G401 (cell line): ENCODE results near the gene CACNA1E. TPM values are rescaled to one million over a fixed set of nuclear protein-coding genes. Genes with fewer than 3 reads are reported as not detected.
A peak's percentile ranks its signal among the peaks of the same experiment; 100 is the strongest.

Experiments used
- DNase-seq: peaks from one replicate; pipeline ENCODE4 v3.0.0-alpha.2; 2015; ENCODE audit warnings: low spot score
- in situ Hi-C: cut with HindIII; loops from 2 replicates; pipeline ENCODE4 v1.10.0; 2016; ENCODE audit warnings: low sequenced_read_pairs, mixed read lengths
- total RNA-seq: library from RNA; depleted of rRNA; stranded (reverse); fragments of >200 nt; shearing (Covaris generic); gene quantifications from 2 replicates; pipeline ENCODE4 v1.2.3, GENCODE V29; 2014

Gene CACNA1E
- total RNA-seq, 1 experiment from 2014 or later: not detected

- in situ Hi-C loops: no loop called here
- DNase-seq: no peak
Measured at GRCh38 chr1:181777812-181778211, 294.5 kb downstream of the CACNA1E start.

- in situ Hi-C loops: no loop called here
- DNase-seq: peak; percentile 84
Measured at GRCh38 chr1:181778640-181779260, 295.4 kb downstream of the CACNA1E start.

GRCh38 chr1:181779343-181779742 is 296.0 kb downstream of the CACNA1E start:
- in situ Hi-C loops: no loop called here
- no peak for DNase-seq

- no peak for DNase-seq
- in situ Hi-C loops: no loop called here
Measured at GRCh38 chr1:181783208-181783607, 299.9 kb downstream of the CACNA1E start.

GRCh38 chr1:181784039-181784683 is 300.8 kb downstream of the CACNA1E start:
- peak; percentile 22 for DNase-seq
- in situ Hi-C loops: no loop called here

GRCh38 chr1:181789395-181789794 is 306.1 kb downstream of the CACNA1E start:
- DNase-seq: peak; percentile 64
- in situ Hi-C loops: no loop called here

GRCh38 chr1:181791721-181792120 is 308.4 kb downstream of the CACNA1E start:
- in situ Hi-C loops: no loop called here
- no peak for DNase-seq

- in situ Hi-C loops: no loop called here
- DNase-seq: no peak
Measured at GRCh38 chr1:181793831-181794230, 310.5 kb downstream of the CACNA1E start.

- DNase-seq: no peak
- in situ Hi-C loops: no loop called here
Measured at GRCh38 chr1:181794332-181794731, 311.0 kb downstream of the CACNA1E start.

GRCh38 chr1:181798191-181798926 is 315.0 kb downstream of the CACNA1E start:
- DNase-seq: no peak
- in situ Hi-C loops: no loop called here

- no peak for DNase-seq
- in situ Hi-C loops: no loop called here
Measured at GRCh38 chr1:181801617-181802016, 318.3 kb downstream of the CACNA1E start.

GRCh38 chr1:181802466-181802865 is 319.1 kb downstream of the CACNA1E start:
- DNase-seq: no peak
- in situ Hi-C loops: no loop called here

GRCh38 chr1:181803421-181803820 is 320.1 kb downstream of the CACNA1E start:
- in situ Hi-C loops: no loop called here
- no peak for DNase-seq

- in situ Hi-C loops: no loop called here
- no peak for DNase-seq
Measured at GRCh38 chr1:181804989-181805388, 321.7 kb downstream of the CACNA1E start.

GRCh38 chr1:181806746-181807145 is 323.4 kb downstream of the CACNA1E start:
- in situ Hi-C loops: no loop called here
- no peak for DNase-seq

- in situ Hi-C loops: no loop called here
- no peak for DNase-seq
Measured at GRCh38 chr1:181807251-181807650, 323.9 kb downstream of the CACNA1E start.

GRCh38 chr1:181809991-181810545 is 326.8 kb downstream of the CACNA1E start:
- in situ Hi-C loops: no loop called here
- DNase-seq: no peak

GRCh38 chr1:181812208-181812607 is 328.9 kb downstream of the CACNA1E start:
- DNase-seq: no peak
- in situ Hi-C loops: no loop called here

- in situ Hi-C loops: no loop called here
- DNase-seq: no peak
Measured at GRCh38 chr1:181813266-181813665, 329.9 kb downstream of the CACNA1E start.

GRCh38 chr1:181816608-181817007 is 333.3 kb downstream of the CACNA1E start:
- in situ Hi-C loops: no loop called here
- DNase-seq: no peak
